HG02678 (cell line): Measurements from ENCODE around the gene ZNF33A.
"Not testable (repeated sequence)": the region's sequence is repeated elsewhere in the genome, so short reads cannot be mapped to it uniquely, and the experiment has no call there.

Experiments used
- ATAC-seq: cut with Tn5 transposase; IDR thresholded peaks from one replicate; pipeline ENCODE4 v1.9.1; 2021; ENCODE audit warnings: mild to moderate bottlenecking, moderate library complexity; ENCODE audit not compliant: unreplicated experiment

Gene ZNF33A

DNA sequence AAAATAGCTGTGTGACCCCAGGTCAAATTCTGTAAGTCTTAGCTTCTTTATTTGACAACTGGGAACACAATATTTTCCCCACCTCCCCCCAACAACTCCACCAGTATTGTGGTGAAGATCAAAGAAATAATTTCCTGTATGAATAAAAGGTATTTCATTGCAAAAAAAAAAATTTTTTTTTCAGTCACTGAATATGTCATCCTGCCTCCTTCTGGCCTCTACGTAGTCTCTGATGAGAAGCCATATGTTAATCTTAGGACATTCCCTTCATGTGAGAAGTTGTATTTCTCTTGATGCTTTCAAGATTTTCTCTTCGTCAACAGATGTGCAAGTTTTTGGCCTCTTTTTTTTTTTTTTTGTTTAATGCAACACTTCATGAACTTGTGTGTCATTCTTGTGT, 33.0 kb downstream of the ZNF33A start:
- no peak for ATAC-seq

DNA sequence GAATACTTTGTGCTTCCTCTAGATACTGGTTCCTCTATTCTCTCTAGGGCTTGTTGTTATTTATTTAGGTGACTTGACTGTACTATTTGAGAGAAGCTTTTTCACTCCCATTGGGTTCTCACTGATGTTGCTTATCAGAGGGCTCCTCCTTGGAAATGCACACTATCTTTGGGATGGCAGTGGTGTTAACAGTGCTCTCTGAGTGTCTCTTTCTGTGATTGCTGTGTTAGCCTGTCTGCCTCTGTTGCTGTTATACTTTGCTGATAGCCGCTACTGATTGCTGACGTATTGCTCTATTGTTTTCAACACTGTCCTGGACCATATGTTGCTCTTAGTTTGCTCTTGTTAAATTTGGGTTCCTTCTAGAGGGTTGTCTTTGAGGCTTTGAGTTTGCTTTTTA, 34.7 kb downstream of the ZNF33A start:
- ATAC-seq, result no peak

DNA sequence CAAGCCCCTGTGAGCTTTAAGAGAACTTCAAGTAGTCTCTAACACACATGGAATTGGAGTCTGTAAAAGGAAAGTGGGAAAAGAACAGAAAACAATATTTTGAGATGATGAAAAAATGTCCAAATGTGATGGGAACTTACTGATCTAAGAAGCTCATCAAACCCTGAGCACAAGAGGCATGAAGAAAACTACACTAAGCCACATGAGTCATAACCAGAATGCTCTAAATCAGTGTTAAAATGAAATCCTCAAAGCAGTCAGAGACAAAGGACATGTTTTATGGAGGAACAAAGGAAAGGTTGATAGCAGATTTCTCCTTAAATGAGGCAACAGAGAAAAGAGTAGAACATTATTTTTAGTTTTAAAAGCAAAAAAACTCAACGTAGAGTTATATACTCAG, 37.2 kb downstream of the ZNF33A start:
- ATAC-seq, result no peak

DNA sequence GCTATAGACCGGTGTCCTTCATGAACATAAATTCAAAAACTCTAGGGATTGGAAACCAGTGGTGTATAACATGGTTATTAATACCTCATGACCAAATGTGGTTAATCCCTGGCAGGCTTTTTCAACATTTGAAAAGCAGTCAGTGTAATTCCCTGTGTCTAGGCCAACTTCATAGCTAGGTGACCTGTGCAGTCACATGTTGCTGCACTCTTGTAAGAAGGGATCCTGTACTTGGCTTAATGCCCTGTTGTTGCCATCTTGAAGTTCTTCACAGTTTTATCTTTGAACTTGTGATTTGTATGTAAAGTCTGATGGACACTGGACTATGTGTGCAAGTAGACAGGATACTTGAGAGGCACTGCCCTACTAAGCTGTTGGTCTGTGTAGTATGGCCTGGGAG, 39.7 kb downstream of the ZNF33A start:
- ATAC-seq, result no peak

DNA sequence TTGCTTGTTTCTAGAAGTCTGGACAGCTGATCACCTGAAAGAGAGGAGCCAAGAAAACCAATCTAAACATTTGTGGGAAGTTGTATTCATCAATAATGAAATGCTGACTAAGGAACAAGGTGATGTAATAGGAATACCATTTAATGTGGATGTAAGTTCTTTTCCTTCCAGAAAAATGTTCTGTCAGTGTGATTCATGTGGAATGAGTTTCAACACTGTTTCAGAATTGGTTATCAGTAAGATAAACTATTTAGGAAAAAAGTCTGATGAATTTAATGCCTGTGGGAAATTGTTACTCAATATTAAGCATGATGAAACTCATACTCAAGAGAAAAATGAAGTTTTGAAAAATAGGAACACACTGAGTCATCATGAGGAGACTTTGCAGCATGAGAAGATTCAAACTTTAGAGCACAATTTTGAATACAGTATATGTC, 43.9 kb downstream of the ZNF33A start:
- no peak for ATAC-seq

DNA sequence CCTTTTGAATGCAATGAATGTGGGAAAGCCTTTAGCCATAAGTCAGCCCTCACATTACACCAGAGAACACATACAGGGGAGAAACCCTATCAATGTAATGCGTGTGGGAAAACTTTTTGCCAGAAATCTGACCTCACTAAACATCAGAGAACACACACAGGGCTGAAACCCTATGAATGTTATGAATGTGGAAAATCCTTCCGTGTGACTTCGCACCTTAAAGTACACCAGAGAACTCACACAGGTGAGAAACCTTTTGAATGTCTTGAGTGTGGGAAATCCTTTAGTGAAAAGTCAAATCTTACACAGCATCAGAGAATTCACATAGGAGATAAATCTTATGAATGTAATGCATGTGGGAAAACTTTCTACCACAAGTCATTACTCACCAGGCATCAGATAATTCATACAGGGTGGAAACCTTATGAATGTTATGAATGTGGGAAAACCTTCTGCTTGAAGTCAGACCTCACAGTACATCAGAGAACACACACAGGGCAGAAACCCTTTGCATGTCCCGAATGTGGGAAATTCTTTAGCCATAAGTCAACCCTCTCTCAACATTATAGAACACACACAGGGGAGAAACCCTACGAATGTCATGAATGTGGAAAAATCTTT, 44.9 kb downstream of the ZNF33A start:
- ATAC-seq, result not testable (repeated sequence)

DNA sequence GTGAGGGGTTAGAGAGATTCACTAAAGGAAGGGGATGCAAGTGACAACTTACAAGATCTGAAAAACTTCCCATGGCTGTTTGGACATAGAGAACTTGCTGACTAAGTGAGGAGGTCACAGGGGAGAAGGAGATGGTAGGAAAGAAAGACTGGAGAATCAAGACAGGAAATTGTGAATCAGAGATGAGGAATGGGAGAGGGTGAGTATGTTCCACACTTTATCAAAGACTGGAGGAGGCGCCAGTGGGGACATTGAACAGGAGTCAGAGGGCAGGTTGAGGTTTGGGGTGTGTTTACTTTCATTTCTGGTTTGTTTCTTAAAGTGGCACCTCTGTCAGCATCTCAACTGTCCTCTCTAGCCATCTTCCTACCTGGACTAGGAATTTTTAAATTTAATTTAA, 59.2 kb downstream of the ZNF33A start:
- ATAC-seq, result not testable (repeated sequence)

DNA sequence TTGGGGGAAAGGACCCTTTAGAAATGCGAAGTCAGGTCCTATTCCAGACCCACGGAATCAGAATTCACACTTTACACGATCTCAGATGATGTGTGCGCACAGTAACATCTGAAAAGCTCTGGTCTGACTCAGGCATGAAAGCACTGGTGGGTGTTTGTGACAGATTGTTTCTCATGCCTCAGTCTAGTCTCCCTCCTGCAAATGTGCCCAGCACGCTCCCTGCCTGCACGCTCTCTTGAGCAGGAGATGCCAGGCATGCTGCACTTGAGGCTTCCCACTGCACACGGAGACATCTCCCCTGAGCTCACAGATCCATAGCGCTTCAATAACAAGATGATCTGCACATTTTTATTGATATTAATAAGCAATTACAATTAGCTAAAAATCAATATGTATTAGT, 60.0 kb downstream of the ZNF33A start:
- ATAC-seq, result no peak

DNA sequence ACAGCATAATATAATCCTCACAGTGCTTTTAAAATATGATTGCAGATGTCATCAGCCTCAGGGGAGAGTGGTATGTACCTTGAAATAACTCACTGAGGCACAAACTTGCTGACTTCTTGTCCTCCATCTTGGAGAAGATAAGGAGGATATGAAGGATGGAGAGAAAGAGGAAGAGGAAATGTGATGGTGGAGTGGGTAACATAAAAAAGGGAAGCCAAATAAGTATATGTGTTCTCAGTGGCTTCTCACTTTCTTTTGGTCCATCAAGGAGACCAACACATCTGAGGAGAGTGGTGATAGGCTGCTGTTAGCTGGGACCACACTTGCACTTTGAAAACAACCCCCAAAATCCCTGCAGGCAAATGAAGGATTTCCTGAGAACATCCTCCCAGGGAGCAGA, 62.1 kb downstream of the ZNF33A start:
- no peak for ATAC-seq

DNA sequence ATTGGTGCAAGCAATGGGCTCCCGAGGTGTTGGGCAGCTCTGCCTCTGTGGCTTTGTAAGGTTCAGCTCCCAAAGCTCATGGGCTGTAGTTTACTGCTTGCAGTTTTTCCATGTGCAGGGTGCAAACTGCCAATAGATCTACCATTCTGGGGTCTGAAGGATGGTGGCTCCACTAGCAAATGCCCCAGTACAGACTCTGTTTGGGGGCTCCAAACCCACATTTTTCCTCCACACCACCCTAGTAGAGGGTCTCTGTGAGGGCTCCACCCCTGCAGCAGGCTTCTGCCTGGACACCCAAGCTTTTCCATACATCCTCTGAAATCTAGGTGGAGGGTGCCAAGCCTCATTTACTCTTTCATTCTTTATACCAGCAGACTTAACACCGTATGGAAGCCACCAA, 66.2 kb downstream of the ZNF33A start:
- no peak for ATAC-seq

DNA sequence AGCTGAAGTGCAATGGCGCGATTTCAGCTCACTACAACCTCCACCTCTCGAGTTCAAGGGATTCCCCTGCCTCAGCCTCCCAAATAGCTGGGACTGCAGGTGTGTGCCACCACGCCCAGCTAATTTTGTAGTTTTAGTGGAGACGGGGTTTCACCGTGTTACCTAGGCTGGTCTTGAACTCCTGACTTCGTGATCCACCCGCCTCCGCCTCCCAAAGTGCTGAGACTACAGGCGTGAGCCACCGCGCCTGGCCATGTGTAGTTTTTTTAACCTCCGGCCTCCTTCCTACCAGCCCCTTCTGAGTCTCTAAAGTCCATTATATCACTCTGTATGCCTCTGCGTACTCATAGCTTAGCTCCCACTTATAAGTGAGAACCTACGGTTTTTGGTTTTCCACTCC, 82.8 kb downstream of the ZNF33A start:
- not testable (repeated sequence) for ATAC-seq

DNA sequence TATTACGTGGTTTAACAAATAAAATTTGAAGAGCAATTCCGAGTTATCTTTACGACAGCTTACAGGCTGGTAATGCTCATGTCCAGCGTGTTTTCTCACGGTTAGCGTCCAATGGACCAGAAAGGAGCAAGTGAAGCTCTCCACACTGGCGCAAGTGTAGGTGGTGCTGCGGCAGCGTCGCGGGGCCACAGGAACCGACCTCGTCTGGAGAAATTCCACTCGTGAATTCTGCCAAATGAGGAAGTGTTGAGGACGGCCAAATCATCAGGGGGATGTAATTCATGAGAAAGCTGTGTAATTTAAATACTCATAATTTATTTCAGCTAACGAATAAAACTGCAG, 83.3 kb downstream of the ZNF33A start:
- peak; percentile 31 for ATAC-seq

DNA sequence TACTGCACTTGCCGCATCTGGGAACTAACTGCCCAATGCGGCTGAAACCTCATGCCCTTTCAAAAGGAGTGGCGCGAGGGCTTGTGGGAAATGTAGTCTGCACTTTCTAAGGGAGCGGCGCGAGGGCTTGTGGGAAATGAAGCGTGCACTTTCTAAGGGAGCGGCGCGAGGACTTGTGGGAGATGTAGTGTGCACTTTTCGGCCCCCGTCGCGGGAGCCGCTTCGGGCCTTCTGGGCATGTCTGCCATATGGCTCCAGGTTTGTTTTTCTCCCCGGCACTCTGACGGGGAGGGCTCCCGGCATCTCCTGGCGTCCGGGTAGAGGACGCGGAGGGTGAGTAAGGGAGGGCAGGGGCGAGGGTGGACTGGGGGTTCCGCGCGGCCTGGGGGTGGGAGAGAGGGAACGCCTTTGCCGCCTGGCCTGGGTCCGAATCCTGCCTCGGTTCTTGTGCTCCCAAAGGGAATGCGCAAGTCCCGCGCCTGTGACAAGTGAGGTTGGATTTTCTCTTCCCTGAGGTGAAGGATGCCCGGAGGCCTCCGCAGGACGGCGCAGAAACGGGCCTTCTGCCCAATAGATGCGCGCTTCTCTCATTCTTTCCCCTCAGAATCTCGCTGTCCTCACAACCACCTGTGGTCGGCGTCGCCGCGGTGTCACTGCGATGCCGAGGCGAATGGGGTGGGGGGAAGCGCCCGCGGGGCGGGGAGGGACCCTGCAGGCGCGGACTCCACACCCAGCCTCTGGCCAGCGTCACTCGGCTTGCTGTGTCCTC, 83.9 kb downstream of the ZNF33A start, which contains the start of gene ZNF37A:
ZNF37A (plus strand) TSS at position 180 of the 769 bp plus-strand sequence. CDS start 2,281 bp downstream, outside the sequence.
- ATAC-seq, result peak; percentile 98

DNA sequence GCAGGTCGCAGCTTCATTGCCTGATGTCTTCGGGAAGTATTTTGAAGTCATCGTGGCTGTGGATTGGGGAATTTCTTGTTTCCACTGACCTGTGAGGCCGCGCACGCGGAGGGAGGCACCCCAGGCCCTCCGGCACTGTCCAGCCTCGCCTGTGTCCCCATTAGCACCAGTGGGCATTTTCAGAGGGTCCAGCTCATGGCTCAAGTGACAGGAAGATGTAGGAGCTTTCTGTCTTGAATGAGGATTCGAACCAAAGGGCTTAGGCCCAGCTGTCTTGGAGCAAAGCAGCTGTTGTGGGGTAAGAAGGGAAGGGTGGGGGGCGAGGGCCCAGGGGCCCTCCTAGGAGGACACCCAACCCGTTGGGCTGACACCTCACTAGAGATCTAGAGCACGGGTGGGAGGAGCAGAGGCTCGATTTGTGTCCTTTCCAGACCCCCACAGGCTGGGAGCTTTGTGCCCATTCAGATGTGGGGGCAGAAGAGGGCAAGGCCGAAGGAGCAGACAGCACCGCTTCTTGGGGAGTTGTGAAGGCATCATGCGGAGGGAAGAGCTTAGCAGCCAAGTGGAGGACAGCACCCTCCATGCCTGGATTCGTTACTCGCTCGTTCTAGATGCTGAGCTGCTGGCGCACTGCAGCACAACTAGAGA, 84.6 kb downstream of the ZNF33A start:
- ATAC-seq, result no peak

DNA sequence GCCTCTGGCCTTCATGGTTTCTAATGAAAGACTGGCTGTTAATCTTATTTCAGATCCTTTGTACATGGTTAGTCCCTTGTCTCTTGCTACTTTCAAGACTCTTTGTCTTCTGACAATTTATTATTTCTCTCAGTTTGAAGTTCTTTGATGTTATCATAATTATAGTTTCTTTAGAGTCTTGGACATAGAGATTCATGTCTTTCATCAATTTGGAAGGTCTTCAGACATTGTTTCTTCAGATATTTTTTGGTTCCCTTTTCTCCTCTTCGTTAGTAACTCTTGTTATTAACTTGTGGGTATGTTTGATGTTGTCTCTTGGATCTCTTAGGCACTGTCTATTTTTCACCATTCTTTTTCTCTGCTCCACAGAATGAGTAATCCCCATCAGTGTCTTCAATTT, 92.4 kb downstream of the ZNF33A start:
- ATAC-seq, result no peak

DNA sequence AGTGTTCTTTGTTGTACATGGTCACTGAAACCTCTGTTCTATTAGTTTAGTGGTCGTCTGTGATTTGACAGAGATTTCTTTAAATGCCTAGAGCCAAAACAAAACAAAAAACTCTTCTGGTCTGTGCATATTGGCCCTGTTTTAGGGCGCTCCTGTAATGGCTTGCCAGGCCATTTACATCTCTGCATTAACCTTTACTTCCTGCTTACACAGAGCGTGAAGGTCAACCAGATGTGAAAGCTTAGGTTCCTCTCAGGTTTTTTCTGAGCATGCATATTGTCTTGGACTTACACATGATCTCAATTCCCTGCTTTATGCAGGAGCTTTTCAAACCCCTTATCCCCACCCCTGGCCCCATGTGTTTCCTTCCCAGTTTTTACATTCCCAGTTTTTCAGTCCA, 93.3 kb downstream of the ZNF33A start:
- ATAC-seq, result no peak

DNA sequence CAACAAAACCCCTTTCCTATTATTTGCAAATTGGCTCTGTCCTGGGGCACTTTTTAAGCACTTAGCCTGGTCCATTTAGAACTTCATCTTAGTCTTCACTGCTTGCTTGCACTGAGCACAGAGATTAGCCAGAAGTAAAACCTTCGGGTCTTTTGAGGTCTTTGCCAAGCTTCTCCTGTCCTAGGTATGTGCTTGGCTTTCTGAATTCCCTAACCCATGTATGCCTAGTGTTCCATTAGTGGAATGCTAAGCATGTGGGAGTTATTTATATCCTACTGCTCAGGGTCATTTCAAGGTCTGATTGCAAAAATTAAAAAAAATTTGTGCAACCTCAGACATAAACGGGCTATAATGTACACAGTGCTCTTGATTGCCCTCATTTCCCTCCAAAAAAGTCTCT, 101.7 kb downstream of the ZNF33A start:
- no peak for ATAC-seq
